OCI-LY3 (cell line): ENCODE measurements around the gene SMDT1.

Experiments used
- H2AFZ ChIP-seq: fragments of 200-600, 300-600 bp; shearing (Covaris generic); 2 replicates; pipeline ENCODE4 v1.6.0; 2014; ENCODE audit warnings: antibody characterized with exemption, low read depth, low read length
- H3K27ac ChIP-seq: fragments of 200-600, 300-600 bp; sonication (generic); 2 replicates; pipeline ENCODE4 v1.5.1; 2014; ENCODE audit warnings: mild to moderate bottlenecking, low read length, moderate library complexity, mixed read lengths
- H3K27me3 ChIP-seq: fragments of 200-600, 300-600 bp; sonication (generic); 2 replicates; pipeline ENCODE4 v1.6.1; 2014; ENCODE audit warnings: low read depth, low read length, mixed read lengths
- H3K36me3 ChIP-seq: fragments of 200-600, 300-600 bp; sonication (generic); replicated peaks from 2 replicates; pipeline ENCODE3; 2014; ENCODE audit warnings: low read depth, low read length, mixed read lengths
- H3K4me1 ChIP-seq: fragments of 300-600, 200-600 bp; sonication (generic); 2 replicates; pipeline ENCODE4 v1.6.1; 2014; ENCODE audit warnings: low read length, mixed read lengths
- H3K4me2 ChIP-seq: fragments of 200-600, 300-600 bp; sonication (generic); 2 replicates; pipeline ENCODE4 v1.6.1; 2014; ENCODE audit warnings: low read length, mixed read lengths
- H3K4me3 ChIP-seq: fragments of 300-600, 200-600 bp; sonication (generic); 2 replicates; pipeline ENCODE4 v1.5.1; 2014; ENCODE audit warnings: antibody characterized with exemption, mild to moderate bottlenecking, low read length, moderate library complexity
- H3K79me2 ChIP-seq: fragments of 300-600, 200-600 bp; shearing (Covaris generic); 2 replicates; pipeline ENCODE4 v1.6.1; 2014; ENCODE audit warnings: mild to moderate bottlenecking, low read length, mixed read lengths
- H3K9ac ChIP-seq: fragments of 300-600, 200-600 bp; shearing (Covaris generic); 2 replicates; pipeline ENCODE4 v1.6.0; 2014; ENCODE audit warnings: mild to moderate bottlenecking, low read length, moderate library complexity
- H3K9me3 ChIP-seq: fragments of 200-600, 300-600 bp; shearing (Covaris generic); 2 replicates; pipeline ENCODE4 v1.6.1; 2014; ENCODE audit warnings: low read length, mixed read lengths; ENCODE audit not compliant: insufficient read depth
- H4K20me1 ChIP-seq: fragments of 200-600, 300-600 bp; sonication (generic); 2 replicates; pipeline ENCODE4 v1.6.1; 2016; ENCODE audit warnings: low read length, mixed read lengths; ENCODE audit not compliant: insufficient read depth
- CTCF ChIP-seq: fragments of 200-600, 300-600 bp; sonication (generic); IDR thresholded peaks from 2 replicates; pipeline ENCODE4 v1.5.1; 2014; ENCODE audit warnings: antibody characterized with exemption, low read length, low read depth
- EZH2phosphoT487 ChIP-seq: fragments of 200-600 bp; shearing (Covaris generic); IDR thresholded peaks from 2 replicates; pipeline ENCODE4 v1.6.1; 2018; ENCODE audit warnings: antibody characterized with exemption, mixed run types, low read depth

SMDT1 gene

GRCh38 chr22:42079319-42080251 is at the start of gene SMDT1:
Gene SMDT1, plus strand, starts transcription at chr22:42079700. Its CDS starts 69 bp downstream, at chr22:42079769.
- TF ChIP-seq CTCF (no peak), EZH2phosphoT487 (no peak)
- Histone ChIP-seq H3K4me2 (peak within 1 kb of the TSS; percentile 81), H3K9me3 (no peaks in the 10 kb centered on the region), H4K20me1 (no peaks in the 10 kb centered on the region), H3K4me1 (peaks cover 17% of the 10 kb centered on the region), H3K27me3 (no peaks in the 10 kb centered on the region), H3K79me2 (peaks cover 15% of the 10 kb centered on the region), H2AFZ (peak within 1 kb of the TSS; percentile 84), H3K4me3 (peak within 1 kb of the TSS; percentile 83), H3K9ac (peak within 1 kb of the TSS; percentile 81), H3K36me3 (peaks cover 18% of the 10 kb centered on the region), H3K27ac (peak within 1 kb of the TSS; percentile 74)

- H3K4me3 ChIP-seq = no peak overlapping the region
- peaks cover 20% of the 10 kb centered on the region for H3K36me3 ChIP-seq
- no peaks in the 10 kb centered on the region for H3K27me3 ChIP-seq
- H3K9me3 ChIP-seq = peaks cover 23% of the 10 kb centered on the region
- no peak overlapping the region for H2AFZ ChIP-seq
- no peak overlapping the region for H3K4me2 ChIP-seq
- no peaks in the 10 kb centered on the region for H3K79me2 ChIP-seq
- no peak overlapping the region for H3K9ac ChIP-seq
- H3K27ac ChIP-seq = no peak overlapping the region
- TF ChIP-seq CTCF = no peak
- no peak for TF ChIP-seq EZH2phosphoT487
- peaks cover 30% of the 10 kb centered on the region for H3K4me1 ChIP-seq
- no peaks in the 10 kb centered on the region for H4K20me1 ChIP-seq
Measured at GRCh38 chr22:42033263-42034181, 46.0 kb upstream of the SMDT1 start.

- Histone ChIP-seq H3K27me3 (no peaks in the 10 kb centered on the region), H2AFZ (no peak overlapping the region), H3K27ac (no peak overlapping the region), H3K9ac (no peak overlapping the region), H4K20me1 (no peaks in the 10 kb centered on the region), H3K79me2 (no peaks in the 10 kb centered on the region), H3K36me3 (peaks cover 20% of the 10 kb centered on the region), H3K4me2 (no peak overlapping the region), H3K4me1 (peaks cover 32% of the 10 kb centered on the region), H3K4me3 (no peak overlapping the region), H3K9me3 (peaks cover 23% of the 10 kb centered on the region)
- TF ChIP-seq EZH2phosphoT487 (no peak), CTCF (no peak)
Measured at GRCh38 chr22:42035256-42035655, 44.2 kb upstream of the SMDT1 start.
